H1 (cell line): ENCODE results near the gene SPTSSB. TPM values are rescaled to one million over a fixed set of nuclear protein-coding genes. Genes with fewer than 3 reads are reported as not detected.

Experiments used
- BACH1 ChIP-seq: IDR thresholded peaks from 2 replicates; pipeline ENCODE4 v1.6.1; 2012; ENCODE audit warnings: low read length, improper control_type of control experiment
- CBX8 ChIP-seq: fragments of 300-800, 300-1000 bp; sonication (generic); IDR thresholded peaks from 2 replicates; pipeline ENCODE4 v1.7.1; 2016; ENCODE audit warnings: low read depth, low read length, borderline replicate concordance
- CEBPB ChIP-seq: IDR thresholded peaks from 2 replicates; pipeline ENCODE4 v1.6.1; 2012; ENCODE audit warnings: low read depth, low read length
- CHD2 ChIP-seq: IDR thresholded peaks from 2 replicates; pipeline ENCODE4 v1.6.1; 2012; ENCODE audit warnings: low read length, improper control_type of control experiment
- HDAC2 ChIP-seq, 2 experiments: fragments of 300-600 bp in 1 of 2; sonication (generic) in 1 of 2; IDR thresholded peaks; 2 replicates each; pipeline ENCODE4 v1.6.1; 2011 to 2012; ENCODE audit warnings: low read depth in 2 of 2, low read length in 2 of 2, mild to moderate bottlenecking in 2 of 2, moderate library complexity in 2 of 2, borderline replicate concordance in 1 of 2, inconsistent platforms in 1 of 2
- HDAC6 ChIP-seq: IDR thresholded peaks from one replicate; pipeline ENCODE4 v1.7.1; 2012; ENCODE audit warnings: low read depth, mild to moderate bottlenecking, inconsistent platforms, low read length, moderate library complexity
- KDM1A ChIP-seq: fragments of 200-600, 300-600 bp; sonication (generic); IDR thresholded peaks from 2 replicates; pipeline ENCODE4 v1.7.1; 2016; ENCODE audit warnings: mild to moderate bottlenecking, low read length, borderline replicate concordance
- MAX ChIP-seq: IDR thresholded peaks from 2 replicates; pipeline ENCODE4 v1.6.1; 2012; ENCODE audit warnings: inconsistent platforms
- RAD21 ChIP-seq, 2 experiments: IDR thresholded peaks in 1 of 2; conservative IDR thresholded peaks in 1 of 2; 2 replicates each; pipeline ENCODE4 v1.6.1; 2011; ENCODE audit warnings: low read depth in 2 of 2, low read length in 2 of 2, improper control_type of control experiment in 1 of 2, inconsistent platforms in 1 of 2, mild to moderate bottlenecking in 1 of 2, moderate library complexity in 1 of 2
- RBBP5 ChIP-seq: IDR thresholded peaks from 2 replicates; pipeline ENCODE4 v1.7.1; 2012; ENCODE audit warnings: low read depth, mild to moderate bottlenecking, inconsistent platforms, low read length, moderate library complexity, borderline replicate concordance
- SIN3A ChIP-seq, 2 experiments: IDR thresholded peaks in 1 of 2; conservative IDR thresholded peaks in 1 of 2; 2 replicates each; pipeline ENCODE4 v1.6.1; 2011 to 2012; ENCODE audit warnings: low read length in 2 of 2, improper control_type of control experiment in 1 of 2, low read depth in 1 of 2, mild to moderate bottlenecking in 1 of 2
- SP1 ChIP-seq: IDR thresholded peaks from 2 replicates; pipeline ENCODE4 v1.6.1; 2011; ENCODE audit warnings: low read depth, low read length
- SRF ChIP-seq: IDR thresholded peaks from 2 replicates; pipeline ENCODE4 v1.6.1; 2011; ENCODE audit warnings: mild to moderate bottlenecking, low read depth, low read length, moderate library complexity
- TAF1 ChIP-seq: IDR thresholded peaks from 2 replicates; pipeline ENCODE4 v1.6.1; 2011; ENCODE audit warnings: mild to moderate bottlenecking, low read depth, low read length
- TAF7 ChIP-seq: optimal IDR thresholded peaks from 2 replicates; pipeline ENCODE3; 2011; ENCODE audit warnings: low read depth, mild to moderate bottlenecking, inconsistent platforms, low read length, moderate library complexity, borderline replicate concordance
- TEAD4 ChIP-seq: IDR thresholded peaks from 2 replicates; pipeline ENCODE4 v1.6.1; 2012; ENCODE audit warnings: low read depth, low read length, inconsistent platforms, mixed read lengths
- polyA plus RNA-seq, 7 experiments: library from polyadenylated mRNA; depleted of rRNA in 3 of 7; stranded (reverse) in 5 of 7; unstranded in 2 of 7; fragments of >200 nt in 5 of 7; fragments of 200-250 nt in 2 of 7; gene quantifications; 1 replicate in 5 of 7; 2 replicates in 1 of 7; 4 replicates in 1 of 7; pipeline versions ENCODE4 v1.2.1 to v1.2.3, GENCODE V29; 2011 to 2013; ENCODE audit warnings: missing spikeins in 2 of 7, mixed read lengths in 2 of 7
- total RNA-seq: library from RNA; stranded (reverse); fragmentation: NEBNext Ultra II Directional; extraction: Animal tissue kit (Norgen Biotek cat#: 25700); gene quantifications from 2 replicates; pipeline ENCODE4 v1.2.1, GENCODE V29; 2021

SPTSSB gene
- total and polyA plus RNA-seq, 2 of the 8 experiments (the other 6 are each of a cell fraction or from before 2014, with no cell fraction given) = 33.4 to 52.5 TPM

- TF ChIP-seq RAD21 (IDR thresholded peaks at IDR 0.05 in 1 of 2, conservative IDR thresholded peaks at IDR 0.05 in 1 of 2; ENCODE audit: low read depth in 2 of 2, low read length in 2 of 2) (peak; percentile 18 to 27; a peak in 3 of 4 replicates), BACH1 (no peak), MAX (peak; percentile 47), HDAC2 (IDR thresholded peaks at IDR 0.05; ENCODE audit: borderline replicate concordance in 1 of 2, low read depth in 2 of 2, low read length in 2 of 2) (0 out of 4 replicates have a peak, but pooled peaks of 1 of the 2 experiments have one; percentile 14), CEBPB (no peak), CHD2 (peak; percentile 19; the same call in 1 of the 2 replicates), SRF (no peak), TAF1 (peak; percentile 87), SIN3A (conservative IDR thresholded peaks at IDR 0.05 in 1 of 2, IDR thresholded peaks at IDR 0.05 in 1 of 2; ENCODE audit: low read depth in 1 of 2, low read length in 2 of 2) (0 out of 4 replicates have a peak, but pooled peaks of 1 of the 2 experiments have one; percentile 36), HDAC6 (no peak), TEAD4 (peak; percentile 82), CBX8 (no peak), SP1 (peak; percentile 90), KDM1A (no peak), RBBP5 (peak; percentile 100), TAF7 (no peak)
Measured at GRCh38 chr3:161371441-161372320, at the start of gene SPTSSB (continued).
